HG02798 (cell line): ENCODE data around the gene MEX3B.
"Not testable (repeated sequence)": the region's sequence is repeated elsewhere in the genome, so short reads cannot be mapped to it uniquely, and the experiment has no call there.

ENCODE experiments used
- ATAC-seq: cut with Tn5 transposase; IDR thresholded peaks from one replicate; pipeline ENCODE4 v1.9.1; 2021; ENCODE audit warnings: mild to moderate bottlenecking; ENCODE audit not compliant: unreplicated experiment, poor library complexity

The MEX3B gene

GRCh38 chr15:82014989-82015388 is 30.8 kb downstream of the MEX3B start:
- ATAC-seq, result no peak

- no peak for ATAC-seq
Measured at GRCh38 chr15:82012908-82013307, 32.9 kb downstream of the MEX3B start.

- ATAC-seq, result no peak
Measured at GRCh38 chr15:82005239-82005638, 40.6 kb downstream of the MEX3B start.

GRCh38 chr15:82003916-82004315 is 41.9 kb downstream of the MEX3B start:
- no peak for ATAC-seq

- not testable (repeated sequence) for ATAC-seq
Measured at GRCh38 chr15:81995081-81995480, 50.7 kb downstream of the MEX3B start.

GRCh38 chr15:81992523-81992922 is 53.3 kb downstream of the MEX3B start:
- no peak for ATAC-seq
